ENCODE results near the gene ECE1. TPM values are rescaled to one million over a fixed set of nuclear protein-coding genes. Genes with fewer than 3 reads are reported as not detected.

The ECE1 gene
- total and polyA plus RNA-seq, 2 of the 13 experiments (the other 11 are each of a cell fraction or from before 2014, with no cell fraction given), result 13.5 to 21.2 TPM

DNA sequence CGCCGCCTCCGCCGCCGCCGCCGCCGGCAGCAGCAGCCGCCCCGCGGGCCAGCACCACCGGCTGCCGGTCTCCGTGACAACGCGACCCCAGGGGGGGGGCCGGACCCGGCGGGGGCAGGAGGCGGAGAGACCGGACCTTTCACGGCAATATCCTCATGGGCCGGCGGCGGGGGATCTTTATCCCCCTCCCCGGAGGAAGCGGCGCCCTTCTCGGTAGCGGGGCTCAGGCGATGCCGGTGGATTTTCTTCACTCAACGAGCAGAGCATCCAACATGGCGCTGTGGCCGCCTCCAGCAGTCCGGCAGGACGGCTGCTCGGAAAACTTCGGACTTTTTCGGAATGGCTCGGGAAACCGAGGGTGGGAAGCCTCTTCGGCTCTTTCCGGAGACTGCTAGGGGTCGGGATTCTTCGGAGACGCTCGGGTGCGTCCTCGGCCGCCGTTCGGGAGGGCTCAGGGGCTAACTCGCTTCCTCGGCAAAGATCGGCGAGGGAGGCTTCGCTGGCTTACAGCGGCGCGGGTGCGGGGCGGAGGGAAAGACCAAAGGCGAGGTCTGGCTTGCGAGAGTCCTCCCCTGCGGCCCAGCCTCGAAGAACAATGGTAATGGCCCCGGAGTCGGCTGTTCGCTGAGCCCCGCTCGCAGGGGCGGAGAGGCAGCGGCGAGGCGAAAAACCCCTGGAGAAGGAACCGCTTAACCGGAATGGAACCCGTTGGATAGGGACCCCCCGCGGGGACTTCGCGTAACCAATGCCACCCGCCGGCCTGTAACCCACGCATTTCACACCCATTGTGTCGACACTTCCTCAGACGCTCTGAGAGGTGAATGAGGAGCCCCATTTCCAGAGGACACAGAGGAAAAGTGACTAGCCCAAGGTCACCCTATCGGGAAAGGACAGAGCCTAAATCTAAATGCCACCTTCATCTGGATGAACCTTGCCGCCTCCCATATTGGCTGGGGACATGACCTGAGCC lies 113.4 kb downstream of the ECE1 start, which contains the start of gene EIF4G3 (continued):
- peak; percentile 86 for TF ChIP-seq HNF1B (CRISPR knock-in tag; IDR thresholded peaks at IDR 0.05)
- TF ChIP-seq NCOA2 (CRISPR knock-in tag; IDR thresholded peaks at IDR 0.05), result no peak
- TF ChIP-seq SALL1 (CRISPR knock-in tag; IDR thresholded peaks at IDR 0.05), result peak; percentile 26; the same call in 1 of the 2 replicates

DNA sequence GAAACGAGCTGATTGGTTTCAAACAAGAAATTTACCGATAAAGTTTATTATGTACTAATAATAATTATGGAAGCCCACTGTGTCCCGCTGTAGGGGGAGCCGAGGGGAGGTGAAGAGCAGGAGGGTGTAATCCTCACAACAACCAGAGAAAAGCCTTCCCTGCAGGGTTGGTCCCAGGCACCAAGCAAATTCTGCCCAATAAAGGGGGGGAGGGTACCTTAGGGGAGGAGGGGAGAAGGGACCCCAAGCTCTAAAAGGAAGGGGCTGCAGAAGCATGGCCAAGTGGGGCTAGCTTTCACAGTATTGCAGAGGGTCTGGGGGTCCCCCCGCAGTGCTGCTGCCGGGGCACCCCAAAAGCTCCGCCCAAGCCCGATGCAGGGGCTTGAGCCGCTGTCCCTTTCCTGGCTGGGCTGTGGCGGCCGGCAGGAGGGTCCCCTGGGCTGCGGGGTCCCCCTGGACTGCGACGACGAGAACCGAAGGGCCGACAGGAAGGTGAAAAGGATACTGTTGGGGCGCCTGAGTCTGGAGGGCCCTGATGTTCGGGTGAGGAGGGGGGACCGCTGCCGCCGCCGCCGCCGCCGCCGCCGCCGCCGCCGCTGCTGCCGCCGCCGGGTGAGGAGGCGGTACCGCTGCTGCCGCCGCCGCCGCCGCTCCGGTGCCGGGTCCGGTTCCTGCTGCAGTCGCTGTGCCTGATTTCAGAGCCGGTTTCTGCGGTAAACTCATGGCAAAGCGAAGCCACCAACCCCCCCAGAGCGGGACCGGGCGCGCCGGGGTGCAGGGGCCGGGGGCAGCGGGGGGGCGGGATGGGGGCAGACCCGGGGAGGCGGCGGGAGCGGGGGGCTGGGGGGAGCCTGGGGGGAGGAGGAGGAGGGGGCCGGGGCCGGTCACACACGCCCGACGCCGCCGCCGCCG lies 114.3 kb downstream of the ECE1 start:
- Histone ChIP-seq H3K27me3 (ENCODE audit: control insufficient read depth in 1 of 2, insufficient read depth in 2 of 2, low read length in 2 of 2) (no peaks in the 10 kb centered on the region; a peak in 1 of 5 replicates), H2AFZ (ENCODE audit: low read length) (no peak overlapping the region), H3K4me3 (replicated peaks in 1 of 3; ENCODE audit: insufficient read depth in 1 of 3, low read depth in 2 of 3, low read length in 3 of 3) (peak overlapping the region; percentile 90 to 95 (median 91)), H3K27ac (ENCODE audit: extremely low read length, insufficient read depth, low read length) (peak overlapping the region; percentile 77), H3K4me2 (ENCODE audit: low read depth, low read length) (peak overlapping the region; percentile 79), H3K79me2 (ENCODE audit: insufficient read depth, low read length) (peaks cover 42% of the 10 kb centered on the region), H3K36me3 (replicated peaks in 1 of 2; ENCODE audit: control insufficient read depth in 1 of 2, insufficient read depth in 2 of 2, low read length in 2 of 2) (no peaks in the 10 kb centered on the region; a peak in 1 of 5 replicates), H3K4me1 (ENCODE audit: insufficient read depth, low read length) (peaks cover 42% of the 10 kb centered on the region), H3K9me3 (ENCODE audit: low read length) (no peaks in the 10 kb centered on the region), H4K20me1 (ENCODE audit: insufficient read depth, low read length) (no peaks in the 10 kb centered on the region; the same call in 1 of the 2 replicates), H3K9ac (ENCODE audit: insufficient read depth, low read depth, low read length) (peak overlapping the region; percentile 79)
- 2% methylated on average over 13 of the region's 69 CpGs for WGBS (ENCODE audit: low lambda C conversion rate)
- FAIRE-seq (no peak), ATAC-seq (peak; percentile 47), DNase-seq (ENCODE audit: low spot score) (no peak)
- in situ Hi-C loops (cut with HindIII; ENCODE audit: extremely low pct_ligation_motif_present, low pct_unique_long_range_greater_than_20kb), result loop anchor here (25.0 kb wide), 1 partner anchor 189 kb away; no protein-coding TSS in a partner anchor
- intact Hi-C loops (cut with micrococcal nuclease; ENCODE audit: unreplicated experiment), result no loop called here
- BruUV-seq (replicated peaks), result no TSS peak
- ChIA-PET CTCF (ENCODE audit: low intra/inter-chr PET ratio, low total read pairs) (no interaction called here), POLR2A (interaction anchor here (0.9 kb wide), 1 partner anchor 389 kb away, joined by 3 read pairs; the partner anchor contains the start of gene HP1BP3)
- TF ChIP-seq ETS1 (CRISPR knock-in tag; IDR thresholded peaks at IDR 0.05) (0 out of 2 replicates have a peak, but pooled peaks have one; percentile 21), IRF2 (CRISPR knock-in tag; IDR thresholded peaks at IDR 0.05) (no peak), NFE2 (CRISPR knock-in tag; IDR thresholded peaks at IDR 0.05) (no peak), ZNF580 (CRISPR knock-in tag; IDR thresholded peaks at IDR 0.05; ENCODE audit: borderline replicate concordance, low read depth) (no peak), CHCHD3 (CRISPR knock-in tag; IDR thresholded peaks at IDR 0.05) (no peak), NFRKB (IDR thresholded peaks at IDR 0.05) (no peak), SIX4 (CRISPR knock-in tag; IDR thresholded peaks at IDR 0.05) (no peak), FOXA1 (IDR thresholded peaks at IDR 0.05) (no peak), FOXA1 (CRISPR knock-in tag; IDR thresholded peaks at IDR 0.05) (no peak), KMT2B (CRISPR knock-in tag; IDR thresholded peaks at IDR 0.05) (0 out of 2 replicates have a peak, but pooled peaks have one; percentile 13), ZSCAN25 (CRISPR knock-in tag; IDR thresholded peaks at IDR 0.05) (peak; percentile 85; the same call in 1 of the 2 replicates), NR1H2 (CRISPR knock-in tag; IDR thresholded peaks at IDR 0.05; ENCODE audit: borderline replicate concordance, low read depth) (no peak), NCOR1 (IDR thresholded peaks at IDR 0.05; ENCODE audit: borderline replicate concordance, low read length) (no peak), KLF6 (CRISPR knock-in tag; IDR thresholded peaks at IDR 0.05) (no peak)
- TF ChIP-seq, protein P1, sequence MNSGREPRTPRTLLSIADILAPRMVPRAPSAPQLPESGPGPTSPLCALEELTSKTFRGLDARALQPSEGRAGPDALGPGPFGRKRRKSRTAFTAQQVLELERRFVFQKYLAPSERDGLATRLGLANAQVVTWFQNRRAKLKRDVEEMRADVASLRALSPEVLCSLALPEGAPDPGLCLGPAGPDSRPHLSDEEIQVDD (CRISPR knock-in tag; IDR thresholded peaks at IDR 0.05; ENCODE audit: borderline replicate concordance), result no peak

Measured in HepG2 (cell line).